DMS53 treated with DMSO at 0.1 percent for 48 hours (cell line): ENCODE data around the gene IL17F.

Source experiments
- DNase-seq: peaks from one replicate; lab custom pipeline; 2025; ENCODE audit not compliant: unreplicated experiment; lab: John Stamatoyannopoulos, UW

The IL17F gene

DNA sequence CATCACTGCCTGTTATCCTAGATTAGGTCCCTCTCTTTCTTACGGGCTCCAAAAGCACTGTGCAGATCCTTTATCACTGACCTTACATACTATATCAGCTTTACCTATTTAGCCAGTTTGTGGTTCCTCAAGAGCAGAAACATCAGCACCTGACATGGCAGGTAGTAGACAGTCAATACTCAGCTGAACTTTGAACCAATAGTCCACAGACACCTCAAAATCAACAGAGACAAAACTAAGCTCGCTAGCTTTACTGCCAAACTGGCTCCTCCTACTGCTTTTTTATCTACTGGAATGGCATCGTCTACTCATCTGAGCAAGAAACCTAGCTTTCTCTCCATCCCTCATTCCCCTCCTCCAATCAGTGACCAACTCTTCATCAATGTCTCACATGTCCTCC is 52.5 kb downstream of the IL17F start:
- DNase-seq: no peak

DNA sequence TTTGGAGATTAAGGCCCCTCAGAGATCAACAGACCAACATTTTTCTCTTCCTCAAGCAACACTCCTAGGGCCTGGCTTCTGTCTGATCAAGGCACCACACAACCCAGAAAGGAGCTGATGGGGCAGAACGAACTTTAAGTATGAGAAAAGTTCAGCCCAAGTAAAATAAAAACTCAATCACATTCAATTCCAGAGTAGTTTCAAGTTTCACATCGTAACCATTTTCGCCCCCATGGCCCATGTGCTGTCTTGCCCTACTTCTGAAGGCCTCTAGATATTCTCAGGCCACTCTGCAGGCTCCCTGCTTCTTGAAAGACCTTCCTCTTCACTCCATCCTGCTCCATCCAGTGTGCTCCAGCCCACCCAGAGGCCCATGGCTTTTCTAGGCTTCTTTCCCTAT is 53.9 kb downstream of the IL17F start:
- DNase-seq: no peak

DNA sequence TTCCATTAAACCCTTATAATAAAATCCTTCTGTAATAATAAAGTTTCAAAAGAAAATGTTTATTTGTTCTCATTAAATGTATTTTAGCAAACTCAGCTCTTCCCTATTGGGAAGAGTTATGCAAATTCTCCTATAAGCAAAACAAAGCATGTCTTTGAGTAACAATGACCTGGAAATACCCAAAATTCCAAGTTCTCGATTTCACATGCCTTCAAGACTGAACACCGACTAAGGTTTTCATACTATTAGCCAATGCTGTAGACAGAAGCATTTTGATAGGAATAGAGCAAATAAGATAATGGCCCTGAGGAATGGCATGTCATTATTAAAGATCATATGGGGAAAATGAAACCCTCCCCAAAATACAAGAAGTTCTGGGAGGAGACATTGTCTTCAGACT is 54.3 kb downstream of the IL17F start:
- DNase-seq: no peak

DNA sequence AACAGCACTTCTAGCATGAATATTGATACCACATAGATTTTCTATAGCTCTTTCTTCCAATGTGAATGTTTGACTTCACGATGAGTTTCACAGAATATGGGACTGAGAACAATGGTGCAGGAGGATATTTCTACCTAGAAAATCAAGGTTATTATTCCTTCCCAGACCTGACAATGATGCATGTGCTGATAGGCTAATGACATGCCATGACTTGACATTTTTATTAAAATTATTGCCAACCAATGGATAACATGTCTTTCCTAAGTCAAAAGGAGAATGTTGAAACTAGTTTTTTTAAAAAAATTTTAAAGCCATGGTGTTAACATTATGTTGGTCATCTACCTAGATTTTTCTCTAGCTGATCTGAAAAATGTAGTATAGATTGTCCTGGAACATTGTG is 57.2 kb downstream of the IL17F start:
- DNase-seq: no peak
